ENCODE data around the gene E2F8. TPM values are rescaled to one million over a fixed set of nuclear protein-coding genes. Genes with fewer than 3 reads are reported as not detected.

Gene E2F8
- total RNA-seq, 1 donor from 2014 or later, result 3.6 TPM

- peaks cover 37% of the 10 kb centered on the region for H3K4me1 ChIP-seq
- H3K9me3 ChIP-seq (replicated peaks), result no peaks in the 10 kb centered on the region
- peak overlapping the region; percentile 87 for H3K4me3 ChIP-seq
- H3K27me3 ChIP-seq (ENCODE audit: low read depth), result peaks cover 59% of the 10 kb centered on the region
- DNase-seq, result no peak
- no peak for TF ChIP-seq CTCF (IDR thresholded peaks at IDR 0.05; ENCODE audit: borderline replicate concordance)
- H3K36me3 ChIP-seq, result no peaks in the 10 kb centered on the region
- intact Hi-C loops (cut with micrococcal nuclease), result no loop called here
- no peak overlapping the region for H3K27ac ChIP-seq (replicated peaks)
These were observed 1.6 kb upstream of the E2F8 start for GRCh38 chr11:19242179-19242932.

GRCh38 chr11:19241260-19242178 is 774 bp upstream of the E2F8 start:
- Histone ChIP-seq H3K4me1 (peaks cover 42% of the 10 kb centered on the region), H3K27me3 (ENCODE audit: low read depth) (peaks cover 54% of the 10 kb centered on the region), H3K4me3 (peak overlapping the region; percentile 87), H3K36me3 (no peaks in the 10 kb centered on the region), H3K9me3 (replicated peaks) (no peaks in the 10 kb centered on the region), H3K27ac (replicated peaks) (no peak overlapping the region)
- intact Hi-C loops (cut with micrococcal nuclease), result no loop called here
- TF ChIP-seq CTCF (IDR thresholded peaks at IDR 0.05; ENCODE audit: borderline replicate concordance), result no peak
- DNase-seq, result peak; percentile 30

GRCh38 chr11:19239039-19239438 is 1.7 kb downstream of the E2F8 start:
- no peak for DNase-seq
- Histone ChIP-seq H3K4me3 (peak overlapping the region; percentile 87), H3K4me1 (peaks cover 54% of the 10 kb centered on the region), H3K36me3 (no peaks in the 10 kb centered on the region), H3K27ac (replicated peaks) (no peak overlapping the region), H3K27me3 (ENCODE audit: low read depth) (peaks cover 30% of the 10 kb centered on the region), H3K9me3 (replicated peaks) (no peaks in the 10 kb centered on the region)
- no peak for TF ChIP-seq CTCF (IDR thresholded peaks at IDR 0.05; ENCODE audit: borderline replicate concordance)
- intact Hi-C loops (cut with micrococcal nuclease), result no loop called here

- Histone ChIP-seq H3K9me3 (replicated peaks) (no peaks in the 10 kb centered on the region), H3K36me3 (no peaks in the 10 kb centered on the region), H3K27me3 (ENCODE audit: low read depth) (peaks cover 18% of the 10 kb centered on the region), H3K4me3 (peak overlapping the region; percentile 11), H3K27ac (replicated peaks) (no peak overlapping the region), H3K4me1 (peaks cover 61% of the 10 kb centered on the region)
- DNase-seq, result no peak
- no peak for TF ChIP-seq CTCF (IDR thresholded peaks at IDR 0.05; ENCODE audit: borderline replicate concordance)
- intact Hi-C loops (cut with micrococcal nuclease), result no loop called here
These were observed 2.9 kb downstream of the E2F8 start for GRCh38 chr11:19237813-19238212.

- no peak for DNase-seq
- peak overlapping the region; percentile 11 for H3K4me3 ChIP-seq
- no peak for TF ChIP-seq CTCF (IDR thresholded peaks at IDR 0.05; ENCODE audit: borderline replicate concordance)
- peaks cover 62% of the 10 kb centered on the region for H3K4me1 ChIP-seq
- H3K27me3 ChIP-seq (ENCODE audit: low read depth), result peaks cover 14% of the 10 kb centered on the region
- H3K9me3 ChIP-seq (replicated peaks), result no peaks in the 10 kb centered on the region
- no peaks in the 10 kb centered on the region for H3K36me3 ChIP-seq
- intact Hi-C loops (cut with micrococcal nuclease), result no loop called here
- no peak overlapping the region for H3K27ac ChIP-seq (replicated peaks)
These were observed 3.4 kb downstream of the E2F8 start for GRCh38 chr11:19237381-19237780.
